LNCAP (cell line): ENCODE measurements around the gene KIRREL3.

Experiments used
- CTCF ChIP-seq: fragments of 450-650 bp; IDR thresholded peaks from 2 replicates; pipeline ENCODE4 v1.5.1; 2017; ENCODE audit warnings: mild to moderate bottlenecking

The KIRREL3 gene

GRCh38 chr11:126415128-126415527 lies 585.4 kb downstream of the KIRREL3 start:
- no peak for TF ChIP-seq CTCF

GRCh38 chr11:126414615-126415014 lies 586.0 kb downstream of the KIRREL3 start:
- no peak for TF ChIP-seq CTCF

- no peak for TF ChIP-seq CTCF
Observed at GRCh38 chr11:126413843-126414405, 586.6 kb downstream of the KIRREL3 start.

GRCh38 chr11:126413426-126413825 lies 587.1 kb downstream of the KIRREL3 start:
- no peak for TF ChIP-seq CTCF

GRCh38 chr11:126411971-126412381 lies 588.6 kb downstream of the KIRREL3 start:
- TF ChIP-seq CTCF: no peak

GRCh38 chr11:126410649-126411048 lies 589.9 kb downstream of the KIRREL3 start:
- no peak for TF ChIP-seq CTCF

GRCh38 chr11:126409620-126409985 lies 591.0 kb downstream of the KIRREL3 start:
- TF ChIP-seq CTCF: no peak

- TF ChIP-seq CTCF: no peak
Observed at GRCh38 chr11:126408901-126409619, 591.5 kb downstream of the KIRREL3 start.
